Testis (tissue), 2 donors: ENCODE measurements around the gene ULK4.
"Not testable (repeated sequence)": the region's sequence is repeated elsewhere in the genome, so short reads cannot be mapped to it uniquely, and the experiment has no call there.

Experiments
- POLR2A ChIP-seq: fragments of 450-650 bp; IDR thresholded peaks from one replicate; pipeline ENCODE4 v1.6.1; 2017; ENCODE audit warnings: antibody characterized with exemption, mild to moderate bottlenecking, moderate library complexity
- TF ChIP-seq, protein P1 (sequence below), 3 experiments: fragments of 450-650 bp in 2 of 3; fragments of 200-600 bp in 1 of 3; sonication (generic) in 1 of 3; IDR thresholded peaks; one replicate each; pipeline ENCODE4 v1.5.1; 2016 to 2019; ENCODE audit warnings: antibody characterized with exemption in 3 of 3, mild to moderate bottlenecking in 2 of 3, moderate library complexity in 1 of 3

DNA sequence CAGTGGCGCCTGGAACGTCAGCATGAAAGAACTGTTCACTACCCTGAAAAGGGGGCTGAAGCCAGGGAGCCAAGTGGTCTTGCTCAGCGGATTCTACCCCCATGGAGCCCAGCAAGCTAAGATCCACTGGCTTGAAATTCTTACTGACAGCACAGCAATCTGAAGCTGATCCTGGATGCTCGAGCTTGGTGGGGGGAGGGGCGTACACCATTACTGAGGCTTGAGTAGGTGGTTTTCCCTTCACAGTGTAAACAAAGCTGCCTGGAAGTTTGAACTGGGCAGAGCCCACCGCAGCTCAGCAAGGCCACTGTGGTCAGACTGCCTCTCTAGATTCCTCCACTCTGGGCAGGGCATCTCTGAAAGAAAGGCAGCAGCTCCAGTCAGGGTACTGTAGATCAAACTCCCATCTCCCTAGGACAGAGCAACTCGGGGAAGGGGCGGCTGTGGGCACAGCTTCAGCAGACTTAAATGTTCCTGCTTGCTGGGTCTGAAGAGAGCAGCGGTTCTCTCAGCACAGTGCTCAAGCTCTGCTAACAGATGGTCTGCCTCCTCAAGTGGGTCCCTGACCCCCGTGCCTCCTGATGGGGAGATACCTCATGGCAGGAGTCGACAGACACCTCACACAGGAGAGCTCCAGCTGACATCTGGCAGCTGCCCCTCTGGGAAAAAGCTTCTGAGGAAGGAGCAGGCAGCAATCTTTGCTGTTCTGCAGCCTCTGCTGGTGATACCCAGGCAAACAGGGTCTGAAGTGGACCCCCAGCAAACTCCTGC, 591.0 kb downstream of the ULK4 start:
- TF ChIP-seq, protein P1, sequence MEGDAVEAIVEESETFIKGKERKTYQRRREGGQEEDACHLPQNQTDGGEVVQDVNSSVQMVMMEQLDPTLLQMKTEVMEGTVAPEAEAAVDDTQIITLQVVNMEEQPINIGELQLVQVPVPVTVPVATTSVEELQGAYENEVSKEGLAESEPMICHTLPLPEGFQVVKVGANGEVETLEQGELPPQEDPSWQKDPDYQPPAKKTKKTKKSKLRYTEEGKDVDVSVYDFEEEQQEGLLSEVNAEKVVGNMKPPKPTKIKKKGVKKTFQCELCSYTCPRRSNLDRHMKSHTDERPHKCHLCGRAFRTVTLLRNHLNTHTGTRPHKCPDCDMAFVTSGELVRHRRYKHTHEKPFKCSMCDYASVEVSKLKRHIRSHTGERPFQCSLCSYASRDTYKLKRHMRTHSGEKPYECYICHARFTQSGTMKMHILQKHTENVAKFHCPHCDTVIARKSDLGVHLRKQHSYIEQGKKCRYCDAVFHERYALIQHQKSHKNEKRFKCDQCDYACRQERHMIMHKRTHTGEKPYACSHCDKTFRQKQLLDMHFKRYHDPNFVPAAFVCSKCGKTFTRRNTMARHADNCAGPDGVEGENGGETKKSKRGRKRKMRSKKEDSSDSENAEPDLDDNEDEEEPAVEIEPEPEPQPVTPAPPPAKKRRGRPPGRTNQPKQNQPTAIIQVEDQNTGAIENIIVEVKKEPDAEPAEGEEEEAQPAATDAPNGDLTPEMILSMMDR (IDR thresholded peaks at IDR 0.05) = not testable (repeated sequence)
- TF ChIP-seq POLR2A = not testable (repeated sequence)
